OCI-LY3 (cell line): ENCODE data around the gene MGST2.

Experiments used
- CTCF ChIP-seq: fragments of 200-600, 300-600 bp; sonication (generic); IDR thresholded peaks from 2 replicates; pipeline ENCODE4 v1.5.1; 2014; ENCODE audit warnings: antibody characterized with exemption, low read length, low read depth
- EZH2phosphoT487 ChIP-seq: fragments of 200-600 bp; shearing (Covaris generic); IDR thresholded peaks from 2 replicates; pipeline ENCODE4 v1.6.1; 2018; ENCODE audit warnings: antibody characterized with exemption, mixed run types, low read depth

GRCh38 chr4:139700568-139700967, 34.9 kb downstream of the MGST2 start:
- TF ChIP-seq CTCF (no peak), EZH2phosphoT487 (no peak)
